ENCODE data around the gene SPECC1.
"Not testable (repeated sequence)": the region's sequence is repeated elsewhere in the genome, so short reads cannot be mapped to it uniquely, and the experiment has no call there.

SPECC1 gene

GRCh38 chr17:20235747-20236146, 226.6 kb downstream of the SPECC1 start:
- no peak for DNase-seq (ENCODE audit: low read depth)

DNA sequence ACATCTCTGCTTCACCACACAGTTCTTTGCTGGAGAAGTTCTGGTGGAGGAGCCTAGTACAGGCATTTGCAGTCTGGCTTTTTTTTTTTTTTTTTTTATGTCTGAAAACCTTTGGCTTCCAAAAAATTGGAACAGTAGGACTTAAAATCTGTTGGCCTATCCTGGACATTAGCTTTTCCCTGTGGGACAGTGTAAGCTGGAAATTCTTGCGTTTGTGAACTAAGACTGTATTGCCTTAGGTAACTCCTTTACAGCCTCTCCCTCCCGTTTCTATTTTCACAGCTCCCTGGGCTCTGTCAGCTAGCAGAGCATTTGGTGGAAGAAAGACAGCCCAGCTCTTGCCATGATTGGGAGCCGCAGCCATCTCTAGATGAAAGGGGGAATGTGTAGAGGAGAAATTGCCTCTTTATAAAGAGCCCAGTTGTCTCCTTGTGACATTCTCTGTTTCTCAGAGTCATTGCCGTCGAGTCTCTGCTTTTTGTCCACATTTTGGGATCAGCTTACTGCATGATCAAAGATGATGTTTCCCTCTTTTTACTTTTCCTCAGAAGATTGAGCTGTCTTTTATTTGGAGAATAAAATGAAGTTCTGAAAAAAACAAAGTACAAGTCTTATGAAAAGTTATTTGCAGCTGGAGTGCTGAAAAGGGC, 227.5 kb downstream of the SPECC1 start:
- no peak for DNase-seq (ENCODE audit: low read depth)

DNA sequence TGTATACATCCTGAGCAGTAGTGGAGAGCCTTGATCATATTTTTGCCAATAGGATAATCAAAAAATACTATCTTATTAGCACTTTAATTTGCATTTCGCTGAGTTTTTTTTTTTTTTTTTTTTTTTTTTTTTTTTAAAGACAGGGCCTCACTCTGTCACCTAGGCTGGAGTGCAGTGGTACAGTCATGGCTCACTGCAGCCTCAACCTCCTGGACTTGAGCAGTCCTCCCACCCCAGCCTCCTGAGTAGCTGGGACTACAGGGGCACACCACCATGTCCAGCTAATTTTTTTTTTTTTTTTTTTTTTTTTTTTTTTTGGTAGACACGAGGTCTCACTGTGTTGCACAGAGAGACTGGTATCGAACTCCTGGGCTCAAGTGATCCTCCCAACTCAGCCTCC, 230.6 kb downstream of the SPECC1 start:
- not testable (repeated sequence) for DNase-seq (ENCODE audit: low read depth)

DNA sequence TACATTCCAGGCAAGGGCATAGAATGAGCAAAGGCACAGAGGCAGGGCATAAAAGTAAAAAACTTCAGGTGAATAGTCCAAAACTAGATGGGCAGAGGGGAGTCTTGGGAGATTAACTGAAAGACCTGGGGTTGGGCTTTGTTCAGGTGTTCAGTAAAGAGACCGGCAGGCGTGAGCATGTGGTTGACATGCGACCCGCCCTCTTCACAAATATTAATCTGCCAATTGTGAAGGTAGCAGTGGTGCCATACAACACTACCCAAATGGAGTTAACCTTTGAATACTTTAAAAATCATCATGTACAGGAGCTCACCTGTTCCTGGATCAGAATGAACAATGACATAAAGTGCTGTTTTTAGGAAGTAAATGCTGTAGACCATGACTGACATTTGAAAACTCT, 232.7 kb downstream of the SPECC1 start:
- DNase-seq (ENCODE audit: low read depth), result no peak

DNA sequence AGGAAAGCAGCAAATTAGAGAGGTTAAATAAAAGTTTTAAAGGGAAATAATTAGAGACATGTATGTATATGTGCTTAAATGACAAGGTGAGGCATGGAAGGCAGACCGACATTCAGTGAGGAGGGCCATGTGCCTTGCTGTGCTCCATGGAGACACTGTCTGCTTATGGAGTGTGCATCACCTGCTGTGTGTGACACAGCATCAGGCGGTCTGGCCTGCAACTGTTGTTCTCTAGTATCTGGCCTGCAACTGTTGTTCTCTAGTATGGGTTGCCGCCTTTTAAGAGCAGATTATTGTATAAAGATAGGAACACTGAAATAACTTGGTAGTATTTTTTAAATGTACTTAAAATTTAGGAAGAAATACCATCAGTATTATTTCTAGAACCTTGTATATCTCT, 233.1 kb downstream of the SPECC1 start:
- no peak for DNase-seq (ENCODE audit: low read depth)

GRCh38 chr17:20243524-20243923, 234.4 kb downstream of the SPECC1 start:
- no peak for DNase-seq (ENCODE audit: low read depth)

DNA sequence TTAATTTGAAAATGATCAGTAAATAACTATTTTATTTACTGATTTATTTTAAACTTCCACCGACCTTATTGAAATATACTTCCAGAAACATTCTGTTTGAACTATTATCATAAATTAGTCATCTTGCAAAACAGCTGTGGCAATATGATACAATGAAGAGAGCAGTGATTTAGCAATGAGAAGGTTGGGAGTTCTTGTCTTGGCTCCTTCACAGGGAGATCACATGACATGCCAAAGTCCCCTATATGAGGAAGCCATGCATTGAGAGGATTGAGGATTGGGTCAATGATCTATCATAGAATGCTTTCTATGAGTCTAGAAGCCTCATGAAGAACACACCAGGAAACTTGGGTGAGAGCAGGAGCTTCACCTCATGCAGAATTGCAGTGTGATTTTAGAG, 235.5 kb downstream of the SPECC1 start:
- no peak for DNase-seq (ENCODE audit: low read depth)

GRCh38 chr17:20246692-20247091, 237.5 kb downstream of the SPECC1 start:
- DNase-seq (ENCODE audit: low read depth), result no peak

- DNase-seq (ENCODE audit: low read depth), result no peak
These were observed 244.2 kb downstream of the SPECC1 start for GRCh38 chr17:20253323-20253722.

- DNase-seq (ENCODE audit: low read depth), result no peak
These were observed 245.4 kb downstream of the SPECC1 start for GRCh38 chr17:20254541-20254940.

GRCh38 chr17:20256144-20256543, 247.0 kb downstream of the SPECC1 start:
- DNase-seq (ENCODE audit: low read depth), result no peak

GRCh38 chr17:20257008-20257407, 247.8 kb downstream of the SPECC1 start:
- no peak for DNase-seq (ENCODE audit: low read depth)

DNA sequence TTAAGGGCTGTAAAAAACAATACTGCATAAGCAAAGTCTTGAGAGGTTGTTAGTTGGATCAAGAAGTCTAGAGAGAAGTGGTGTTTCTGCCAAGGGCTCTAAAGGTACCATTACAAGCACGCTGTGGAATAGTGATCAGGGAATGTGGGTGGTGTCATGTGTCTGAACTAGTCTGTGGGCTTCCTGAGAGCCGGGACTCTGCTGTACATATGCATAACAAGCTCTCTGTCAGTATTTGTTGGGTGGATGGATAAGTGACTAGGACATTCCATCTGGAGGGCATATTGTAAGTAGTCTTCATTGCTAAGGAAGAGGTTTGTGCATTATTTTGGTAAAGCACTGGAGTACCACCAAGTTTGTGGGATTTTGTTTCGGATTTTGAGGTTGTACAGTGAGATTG, 248.6 kb downstream of the SPECC1 start:
- DNase-seq (ENCODE audit: low read depth), result no peak

DNA sequence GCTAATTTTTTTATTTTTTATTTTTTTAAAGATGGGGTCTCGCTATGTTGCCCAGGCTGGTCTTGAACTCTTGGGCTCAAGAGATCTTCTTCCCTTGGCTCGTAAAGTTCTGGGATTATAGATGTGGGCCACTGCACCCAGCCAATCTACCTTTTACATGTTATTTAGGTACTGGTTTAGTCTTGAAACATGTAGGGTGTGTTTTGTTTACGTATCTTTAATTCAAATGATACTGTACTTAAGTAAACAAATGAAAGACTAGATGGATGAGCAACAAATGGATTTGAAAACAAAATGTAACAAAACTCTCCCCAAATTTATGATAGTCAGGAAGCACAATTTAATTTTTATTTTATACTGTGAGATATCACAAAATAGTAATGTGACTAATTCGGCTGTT, 250.5 kb downstream of the SPECC1 start:
- DNase-seq (ENCODE audit: low read depth), result no peak

- DNase-seq (ENCODE audit: low read depth), result no peak
These were observed 251.1 kb downstream of the SPECC1 start for GRCh38 chr17:20260268-20260667.

GRCh38 chr17:20262226-20263114, 253.3 kb downstream of the SPECC1 start:
- DNase-seq (ENCODE audit: low read depth), result no peak

- not testable (repeated sequence) for DNase-seq (ENCODE audit: low read depth)
These were observed 253.9 kb downstream of the SPECC1 start for GRCh38 chr17:20263115-20263433.

- DNase-seq (ENCODE audit: low read depth), result no peak
These were observed 254.4 kb downstream of the SPECC1 start for GRCh38 chr17:20263595-20263994.

GRCh38 chr17:20264996-20265395, 255.8 kb downstream of the SPECC1 start:
- no peak for DNase-seq (ENCODE audit: low read depth)

DNA sequence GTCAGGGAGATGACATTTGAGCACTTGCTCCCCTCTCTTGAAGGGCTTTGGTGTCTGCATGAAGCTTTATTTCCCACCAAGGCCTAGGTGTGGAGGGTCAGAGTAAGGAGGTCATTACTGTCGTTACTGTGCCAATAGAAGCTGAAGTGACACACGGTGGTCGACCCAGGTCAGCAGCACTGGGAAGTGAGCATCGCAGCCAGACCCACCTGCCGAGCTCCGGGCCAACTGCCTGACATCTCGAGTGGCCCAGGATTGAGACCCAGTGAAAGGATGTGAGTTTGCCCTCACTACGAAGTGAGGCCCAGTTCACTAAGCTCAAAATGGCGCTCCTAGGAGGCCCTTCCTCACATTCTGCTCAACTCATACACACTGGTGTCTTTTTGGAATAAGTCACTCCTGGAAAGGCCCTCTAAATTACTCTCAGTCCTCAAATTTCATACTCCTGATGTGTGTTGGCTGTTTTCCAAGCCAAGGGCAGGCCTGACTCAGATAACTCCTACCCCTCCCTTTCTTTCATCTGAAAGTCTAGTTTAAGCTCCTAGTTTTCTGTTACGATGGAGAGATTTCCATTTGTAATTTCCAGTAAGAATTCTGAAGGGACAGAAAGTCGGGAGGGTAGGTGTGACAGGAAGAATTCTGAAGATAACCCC, 257.8 kb downstream of the SPECC1 start:
- DNase-seq (ENCODE audit: low read depth), result no peak

DNA sequence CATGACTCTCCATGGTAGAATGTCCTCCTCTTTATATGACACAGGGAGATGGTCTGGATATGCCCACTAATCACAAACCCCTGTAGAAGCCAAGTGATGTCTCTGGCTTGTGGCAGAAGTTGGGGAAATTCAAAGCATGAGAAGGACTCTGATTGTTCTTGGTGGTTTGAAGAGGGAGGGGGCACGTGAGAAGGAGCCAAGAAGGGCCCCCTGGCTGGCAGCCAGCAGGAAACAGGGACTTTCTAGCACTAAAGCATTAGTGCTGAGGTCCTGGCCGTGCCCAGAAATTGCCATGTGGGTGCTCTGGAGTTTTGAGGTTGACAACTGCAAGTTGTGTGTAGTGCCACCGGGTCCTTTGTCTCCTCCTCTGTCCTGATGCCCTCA, 258.3 kb downstream of the SPECC1 start:
- DNase-seq (ENCODE audit: low read depth), result peak; percentile 18

DNA sequence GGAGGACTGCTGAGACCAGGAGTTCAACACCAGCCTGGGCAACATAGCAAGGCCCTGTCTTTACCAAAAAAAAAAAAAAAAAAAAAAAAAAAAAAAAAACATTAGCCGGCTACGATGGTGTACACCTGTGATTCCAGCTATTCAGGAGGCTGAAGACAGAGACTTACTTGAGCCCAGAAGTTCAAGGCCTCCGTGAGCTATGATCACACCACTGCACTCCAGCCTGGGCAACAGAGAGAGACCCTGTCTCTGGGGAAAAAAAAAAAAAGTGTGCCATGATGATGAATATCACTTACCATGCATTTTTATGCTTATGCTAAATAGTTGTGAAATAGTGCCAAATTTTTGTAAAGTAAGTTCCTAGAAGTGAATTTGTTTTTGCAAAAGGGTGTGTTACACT, 261.2 kb downstream of the SPECC1 start:
- DNase-seq (ENCODE audit: low read depth), result no peak

DNA sequence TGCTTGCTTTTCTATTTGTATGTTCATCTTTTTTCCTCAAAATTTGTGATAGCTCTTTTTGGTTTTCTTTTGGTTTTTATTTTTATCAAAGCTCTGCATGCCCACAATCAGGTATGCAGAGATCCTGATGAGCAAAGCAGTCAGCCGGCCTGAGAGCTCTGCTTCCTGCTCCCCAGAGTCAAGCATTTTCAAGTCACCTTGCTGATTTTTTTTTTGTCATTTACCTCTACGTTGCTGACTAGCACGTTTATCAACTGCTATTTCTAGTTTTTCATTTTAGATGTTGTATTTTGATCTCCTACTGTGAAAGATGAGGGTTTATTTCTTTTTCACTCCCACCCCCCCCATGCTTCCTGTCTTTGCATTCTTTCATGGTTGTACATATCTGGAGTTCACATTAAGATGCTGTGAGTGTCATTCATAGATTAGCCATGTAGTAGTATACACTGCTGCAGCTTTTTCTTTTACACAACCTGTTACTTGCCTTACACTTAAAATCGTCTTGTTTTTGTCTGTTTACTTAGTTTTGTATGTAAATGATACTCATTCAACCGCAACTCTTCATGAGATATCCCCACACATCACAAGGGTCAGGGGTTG, 262.0 kb downstream of the SPECC1 start:
- no peak for DNase-seq (ENCODE audit: low read depth)

Measured in T follicular helper cell (primary cell).